Measurements from ENCODE around the gene ASAP3. TPM values are rescaled to one million over a fixed set of nuclear protein-coding genes. Genes with fewer than 3 reads are reported as not detected.

The ASAP3 gene
- total RNA-seq, 2 donors from 2014 or later: 38.6 to 47.2 TPM

- TF ChIP-seq, protein P1, sequence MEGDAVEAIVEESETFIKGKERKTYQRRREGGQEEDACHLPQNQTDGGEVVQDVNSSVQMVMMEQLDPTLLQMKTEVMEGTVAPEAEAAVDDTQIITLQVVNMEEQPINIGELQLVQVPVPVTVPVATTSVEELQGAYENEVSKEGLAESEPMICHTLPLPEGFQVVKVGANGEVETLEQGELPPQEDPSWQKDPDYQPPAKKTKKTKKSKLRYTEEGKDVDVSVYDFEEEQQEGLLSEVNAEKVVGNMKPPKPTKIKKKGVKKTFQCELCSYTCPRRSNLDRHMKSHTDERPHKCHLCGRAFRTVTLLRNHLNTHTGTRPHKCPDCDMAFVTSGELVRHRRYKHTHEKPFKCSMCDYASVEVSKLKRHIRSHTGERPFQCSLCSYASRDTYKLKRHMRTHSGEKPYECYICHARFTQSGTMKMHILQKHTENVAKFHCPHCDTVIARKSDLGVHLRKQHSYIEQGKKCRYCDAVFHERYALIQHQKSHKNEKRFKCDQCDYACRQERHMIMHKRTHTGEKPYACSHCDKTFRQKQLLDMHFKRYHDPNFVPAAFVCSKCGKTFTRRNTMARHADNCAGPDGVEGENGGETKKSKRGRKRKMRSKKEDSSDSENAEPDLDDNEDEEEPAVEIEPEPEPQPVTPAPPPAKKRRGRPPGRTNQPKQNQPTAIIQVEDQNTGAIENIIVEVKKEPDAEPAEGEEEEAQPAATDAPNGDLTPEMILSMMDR (IDR thresholded peaks at IDR 0.05): no peak
- H3K27ac ChIP-seq: no peak overlapping the region
- H3K4me1 ChIP-seq: no peaks in the 10 kb centered on the region
- peaks cover 37% of the 10 kb centered on the region for H3K36me3 ChIP-seq
- H3K27me3 ChIP-seq: no peaks in the 10 kb centered on the region
- H3K9me3 ChIP-seq: no peaks in the 10 kb centered on the region
- H3K4me3 ChIP-seq: no peak overlapping the region
- no peak for DNase-seq (ENCODE audit: low spot score)
Observed at GRCh38 chr1:23441446-23442148, 42.4 kb downstream of the ASAP3 start.

DNA sequence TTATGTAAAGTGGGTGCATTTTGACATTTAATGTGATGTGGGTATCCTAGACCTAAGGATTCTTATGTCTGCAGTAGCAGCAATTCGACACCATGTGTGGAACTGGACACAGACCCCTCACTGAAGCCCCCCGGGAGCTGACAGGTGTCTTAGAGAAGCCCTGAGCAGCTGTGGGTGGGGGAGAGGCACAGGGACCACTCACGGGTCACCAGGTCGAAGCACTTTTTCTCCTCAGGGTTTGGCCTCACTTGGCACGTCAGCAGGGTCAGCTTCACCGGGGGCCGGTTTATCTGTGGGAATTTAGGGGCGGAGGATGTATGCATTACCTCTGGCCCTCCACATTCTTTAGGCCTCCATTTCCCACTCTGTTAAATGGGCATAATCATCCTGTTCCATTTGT lies 45.4 kb downstream of the ASAP3 start:
- H3K36me3 ChIP-seq: peaks cover 61% of the 10 kb centered on the region
- H3K9me3 ChIP-seq: no peaks in the 10 kb centered on the region
- no peak overlapping the region for H3K27ac ChIP-seq
- TF ChIP-seq, protein P1 (IDR thresholded peaks at IDR 0.05): no peak
- no peak for DNase-seq (ENCODE audit: low spot score)
- H3K27me3 ChIP-seq: no peaks in the 10 kb centered on the region
- H3K4me3 ChIP-seq: no peak overlapping the region
- H3K4me1 ChIP-seq: no peaks in the 10 kb centered on the region

DNA sequence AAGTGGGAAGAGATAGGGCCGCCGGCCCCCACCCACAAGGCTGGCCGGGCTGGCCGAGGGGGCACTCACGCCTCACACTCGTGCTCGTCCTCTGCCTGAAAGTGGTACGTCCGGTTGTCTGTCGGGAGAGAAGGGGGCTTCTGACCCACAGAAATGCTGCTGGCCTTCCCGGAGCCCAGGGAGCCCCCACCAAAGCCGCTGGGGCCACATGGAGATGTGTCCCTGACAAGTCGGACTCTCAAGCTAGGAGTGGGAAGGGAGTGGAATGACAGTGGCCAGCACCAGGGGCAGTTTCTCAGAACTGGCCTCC lies 46.7 kb downstream of the ASAP3 start:
- Histone ChIP-seq H3K4me3 (no peak overlapping the region), H3K4me1 (no peaks in the 10 kb centered on the region), H3K27me3 (no peaks in the 10 kb centered on the region), H3K9me3 (no peaks in the 10 kb centered on the region), H3K36me3 (peaks cover 72% of the 10 kb centered on the region), H3K27ac (no peak overlapping the region)
- no peak for DNase-seq (ENCODE audit: low spot score)
- TF ChIP-seq, protein P1 (IDR thresholded peaks at IDR 0.05): no peak

GRCh38 chr1:23436520-23437354 lies 47.2 kb downstream of the ASAP3 start:
- Histone ChIP-seq H3K27ac (no peak overlapping the region), H3K4me3 (no peak overlapping the region), H3K27me3 (no peaks in the 10 kb centered on the region), H3K9me3 (no peaks in the 10 kb centered on the region), H3K4me1 (no peaks in the 10 kb centered on the region), H3K36me3 (peaks cover 71% of the 10 kb centered on the region)
- DNase-seq (ENCODE audit: low spot score): no peak
- TF ChIP-seq, protein P1 (IDR thresholded peaks at IDR 0.05): no peak

DNA sequence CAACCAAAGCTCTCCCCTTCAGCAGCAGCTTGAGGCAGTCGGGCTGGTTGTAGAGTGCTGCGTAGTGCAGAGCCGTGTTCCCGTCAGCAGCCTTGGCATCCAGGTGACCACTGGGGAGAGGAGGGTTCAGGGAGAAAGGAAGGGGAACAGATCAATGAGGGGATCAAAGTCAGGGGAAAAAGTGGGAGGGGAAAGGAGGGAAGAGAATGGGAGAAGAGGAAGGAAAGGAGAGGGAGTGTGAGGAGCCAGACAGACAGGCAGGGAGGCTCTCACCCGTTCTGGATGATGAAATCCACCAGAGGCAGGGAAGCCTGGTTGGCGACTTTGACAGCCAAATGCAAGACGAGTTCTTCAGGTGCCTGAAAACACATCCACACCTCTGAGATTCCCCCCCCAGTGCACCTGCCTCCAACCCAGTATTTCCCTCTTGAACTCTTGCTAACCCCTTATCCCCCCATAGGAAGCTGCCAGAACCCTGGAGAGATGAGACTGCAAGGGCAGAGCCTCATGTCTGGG lies 49.7 kb downstream of the ASAP3 start:
- Histone ChIP-seq H3K27me3 (no peaks in the 10 kb centered on the region), H3K9me3 (no peaks in the 10 kb centered on the region), H3K4me1 (no peaks in the 10 kb centered on the region), H3K36me3 (peaks cover 74% of the 10 kb centered on the region), H3K4me3 (no peak overlapping the region), H3K27ac (no peak overlapping the region)
- TF ChIP-seq, protein P1 (IDR thresholded peaks at IDR 0.05): no peak
- DNase-seq (ENCODE audit: low spot score): no peak

All from right atrium auricular region (tissue), 2 donors.